Activated CD4-positive, alpha-beta memory T cell treated with anti-CD3 and anti-CD28 coated beads for 36 hours (primary cell): ENCODE data around the gene MALRD1. TPM values are rescaled to one million over a fixed set of nuclear protein-coding genes. Genes with fewer than 3 reads are reported as not detected.

Experiments used
- CTCF ChIA-PET: fragments of 350-600 bp; sonication (Branson Sonifier 250); formaldehyde crosslinking; loops from one replicate; lab custom pipeline; 2021; ENCODE audit warnings: antibody characterized with exemption, inconsistent platforms; lab: Charles Lee
- POLR2A ChIA-PET: fragments of 350-600 bp; sonication (Branson Sonifier 250); formaldehyde crosslinking; loops from one replicate; lab custom pipeline; 2021; ENCODE audit warnings: antibody characterized with exemption; lab: Charles Lee
- DNase-seq: peaks from one replicate; pipeline ENCODE4 v3.0.0-alpha.2; 2020
- H3K27ac Mint-ChIP-seq: one replicate; pipeline ENCODE4 v1.8.0; 2021; ENCODE audit warnings: mixed read lengths
- H3K27me3 Mint-ChIP-seq: one replicate; pipeline ENCODE4 v1.8.0; 2021; ENCODE audit warnings: mixed read lengths
- H3K36me3 Mint-ChIP-seq: one replicate; pipeline ENCODE4 v1.8.0; 2021; ENCODE audit warnings: mixed read lengths
- H3K4me1 Mint-ChIP-seq: one replicate; pipeline ENCODE4 v1.8.0; 2021; ENCODE audit warnings: low read depth, mixed read lengths
- H3K4me3 Mint-ChIP-seq: one replicate; pipeline ENCODE4 v1.8.0; 2021; ENCODE audit warnings: mild to moderate bottlenecking, mixed read lengths
- H3K9me3 Mint-ChIP-seq: one replicate; pipeline ENCODE4 v1.8.0; 2021; ENCODE audit warnings: mixed read lengths
- intact Hi-C: fragments of 100-400 bp; cut with micrococcal nuclease; formaldehyde crosslinking; loops from one replicate; pipeline ENCODE4 v1.15.1; 2023
- total RNA-seq, 2 experiments: library from RNA; stranded (reverse); gene quantifications; one replicate each; pipeline ENCODE4 v1.2.3, GENCODE V29; 2021

MALRD1 gene
- total RNA-seq, 2 experiments from 2014 or later, result not detected

- no peaks in the 10 kb centered on the region for H3K36me3 Mint-ChIP-seq
- POLR2A ChIA-PET, result no interaction called here
- no peak for DNase-seq
- H3K27ac Mint-ChIP-seq, result no peak overlapping the region
- H3K4me1 Mint-ChIP-seq, result no peaks in the 10 kb centered on the region
- no peaks in the 10 kb centered on the region for H3K27me3 Mint-ChIP-seq
- no peak overlapping the region for H3K4me3 Mint-ChIP-seq
- peaks cover 11% of the 10 kb centered on the region for H3K9me3 Mint-ChIP-seq
- CTCF ChIA-PET, result no interaction called here
- intact Hi-C loops, result no loop called here
These were observed 280.0 kb downstream of the MALRD1 start for GRCh38 chr10:19328582-19328981.

- Mint-ChIP-seq H3K36me3 (no peaks in the 10 kb centered on the region), H3K4me3 (no peak overlapping the region), H3K27ac (no peak overlapping the region), H3K4me1 (no peaks in the 10 kb centered on the region), H3K27me3 (no peaks in the 10 kb centered on the region), H3K9me3 (peaks cover 13% of the 10 kb centered on the region)
- ChIA-PET CTCF (no interaction called here), POLR2A (no interaction called here)
- DNase-seq, result no peak
- intact Hi-C loops, result no loop called here
These were observed 280.9 kb downstream of the MALRD1 start for GRCh38 chr10:19329475-19329874.

- peaks cover 13% of the 10 kb centered on the region for H3K9me3 Mint-ChIP-seq
- no peaks in the 10 kb centered on the region for H3K36me3 Mint-ChIP-seq
- no peak overlapping the region for H3K27ac Mint-ChIP-seq
- no peaks in the 10 kb centered on the region for H3K27me3 Mint-ChIP-seq
- no peak for DNase-seq
- H3K4me3 Mint-ChIP-seq, result no peak overlapping the region
- ChIA-PET CTCF (no interaction called here), POLR2A (no interaction called here)
- no peaks in the 10 kb centered on the region for H3K4me1 Mint-ChIP-seq
- intact Hi-C loops, result no loop called here
These were observed 283.7 kb downstream of the MALRD1 start for GRCh38 chr10:19332304-19332703.

- DNase-seq, result no peak
- no peak overlapping the region for H3K27ac Mint-ChIP-seq
- CTCF ChIA-PET, result no interaction called here
- H3K9me3 Mint-ChIP-seq, result peaks cover 9% of the 10 kb centered on the region
- intact Hi-C loops, result no loop called here
- no peak overlapping the region for H3K4me3 Mint-ChIP-seq
- POLR2A ChIA-PET, result no interaction called here
- H3K36me3 Mint-ChIP-seq, result no peaks in the 10 kb centered on the region
- no peaks in the 10 kb centered on the region for H3K4me1 Mint-ChIP-seq
- H3K27me3 Mint-ChIP-seq, result no peaks in the 10 kb centered on the region
These were observed 285.0 kb downstream of the MALRD1 start for GRCh38 chr10:19333631-19334030.

- CTCF ChIA-PET, result no interaction called here
- no peak overlapping the region for H3K27ac Mint-ChIP-seq
- DNase-seq, result no peak
- H3K4me3 Mint-ChIP-seq, result no peak overlapping the region
- intact Hi-C loops, result no loop called here
- POLR2A ChIA-PET, result no interaction called here
- no peaks in the 10 kb centered on the region for H3K27me3 Mint-ChIP-seq
- no peaks in the 10 kb centered on the region for H3K4me1 Mint-ChIP-seq
- no peaks in the 10 kb centered on the region for H3K36me3 Mint-ChIP-seq
- H3K9me3 Mint-ChIP-seq, result no peaks in the 10 kb centered on the region
These were observed 299.0 kb downstream of the MALRD1 start for GRCh38 chr10:19347621-19348020.

- H3K27ac Mint-ChIP-seq, result no peak overlapping the region
- POLR2A ChIA-PET, result no interaction called here
- no peaks in the 10 kb centered on the region for H3K4me1 Mint-ChIP-seq
These were observed 318.6 kb downstream of the MALRD1 start for GRCh38 chr10:19367176-19367575.

GRCh38 chr10:19373988-19374387 lies 325.4 kb downstream of the MALRD1 start:
- intact Hi-C loops, result no loop called here
- H3K9me3 Mint-ChIP-seq, result peaks cover 3% of the 10 kb centered on the region
- no peaks in the 10 kb centered on the region for H3K27me3 Mint-ChIP-seq
- no peak overlapping the region for H3K4me3 Mint-ChIP-seq
- no peaks in the 10 kb centered on the region for H3K36me3 Mint-ChIP-seq
- DNase-seq, result no peak
- ChIA-PET CTCF (interaction anchor here (0.6 kb wide), 1 partner anchor 407 kb away, joined by 3 read pairs; no protein-coding TSS in a partner anchor), POLR2A (no interaction called here)
- no peaks in the 10 kb centered on the region for H3K4me1 Mint-ChIP-seq
- H3K27ac Mint-ChIP-seq, result no peak overlapping the region

More at GRCh38 chr10:19367176-19367575, 318.6 kb downstream of the MALRD1 start:
- H3K9me3 Mint-ChIP-seq, result peaks cover 15% of the 10 kb centered on the region
- no peak overlapping the region for H3K4me3 Mint-ChIP-seq
- DNase-seq, result no peak
- H3K27me3 Mint-ChIP-seq, result no peaks in the 10 kb centered on the region
- intact Hi-C loops, result no loop called here
- CTCF ChIA-PET, result no interaction called here
- H3K36me3 Mint-ChIP-seq, result no peaks in the 10 kb centered on the region

GRCh38 chr10:19385846-19386450 lies 337.3 kb downstream of the MALRD1 start:
- no peaks in the 10 kb centered on the region for H3K27me3 Mint-ChIP-seq
- ChIA-PET CTCF (interaction anchor here (0.6 to 0.7 kb wide), 2 partner anchors 24 to 851 kb away, joined by 3 read pairs; no protein-coding TSS in a partner anchor), POLR2A (no interaction called here)

GRCh38 chr10:19408924-19409323 lies 360.3 kb downstream of the MALRD1 start:
- DNase-seq, result no peak
- no peaks in the 10 kb centered on the region for H3K27me3 Mint-ChIP-seq
- H3K36me3 Mint-ChIP-seq, result no peaks in the 10 kb centered on the region
- H3K4me3 Mint-ChIP-seq, result no peak overlapping the region
- CTCF ChIA-PET, result no interaction called here
- H3K4me1 Mint-ChIP-seq, result no peaks in the 10 kb centered on the region
- POLR2A ChIA-PET, result no interaction called here
- intact Hi-C loops, result no loop called here
- peaks cover 15% of the 10 kb centered on the region for H3K9me3 Mint-ChIP-seq
- H3K27ac Mint-ChIP-seq, result no peak overlapping the region

More at GRCh38 chr10:19385846-19386450, 337.3 kb downstream of the MALRD1 start:
- DNase-seq, result no peak
- Mint-ChIP-seq H3K4me3 (no peak overlapping the region), H3K36me3 (no peaks in the 10 kb centered on the region), H3K27ac (no peak overlapping the region), H3K4me1 (no peaks in the 10 kb centered on the region), H3K9me3 (peaks cover 7% of the 10 kb centered on the region)
- intact Hi-C loops, result no loop called here

DNA sequence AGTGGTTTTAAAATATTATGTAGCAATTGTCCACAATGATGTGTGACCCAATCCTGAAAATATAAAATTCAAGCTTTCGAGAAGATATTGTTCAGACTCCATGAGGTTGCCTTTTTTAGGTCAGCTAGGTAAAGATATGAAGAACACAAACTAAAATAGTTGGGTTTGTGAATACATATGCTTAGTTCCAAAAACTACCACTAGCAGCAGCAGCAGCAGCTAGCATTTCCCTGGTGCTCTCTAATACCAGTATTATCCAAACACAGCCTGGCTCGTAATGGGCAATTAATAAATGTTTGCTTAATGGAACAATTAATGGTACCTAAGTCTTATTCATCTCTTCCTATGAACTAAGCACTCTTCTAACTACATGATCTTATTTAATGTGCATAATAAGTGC lies 362.5 kb downstream of the MALRD1 start:
- ChIA-PET CTCF (no interaction called here), POLR2A (no interaction called here)
- Mint-ChIP-seq H3K27ac (no peak overlapping the region), H3K27me3 (no peaks in the 10 kb centered on the region), H3K4me1 (no peaks in the 10 kb centered on the region), H3K9me3 (peaks cover 15% of the 10 kb centered on the region), H3K4me3 (no peak overlapping the region), H3K36me3 (no peaks in the 10 kb centered on the region)
- no peak for DNase-seq
- intact Hi-C loops, result no loop called here

DNA sequence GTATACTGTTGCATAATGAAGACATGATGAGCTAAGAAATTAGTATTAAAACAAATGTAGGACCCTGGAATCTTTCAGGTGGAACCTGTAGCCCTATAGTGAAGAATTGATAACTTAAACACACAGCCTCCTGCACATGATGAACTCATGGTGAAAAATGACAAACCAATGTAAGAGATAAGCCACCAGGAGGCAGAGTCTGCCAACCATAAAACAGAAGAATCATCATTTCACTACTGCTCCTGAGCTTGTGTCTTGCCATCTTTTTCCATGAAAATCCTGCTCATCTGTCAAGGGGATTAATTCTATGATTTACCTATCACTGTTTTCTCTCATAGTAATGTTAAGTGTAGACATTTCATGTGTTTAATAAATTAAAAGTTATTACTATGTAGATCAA lies 363.9 kb downstream of the MALRD1 start:
- intact Hi-C loops, result no loop called here

DNA sequence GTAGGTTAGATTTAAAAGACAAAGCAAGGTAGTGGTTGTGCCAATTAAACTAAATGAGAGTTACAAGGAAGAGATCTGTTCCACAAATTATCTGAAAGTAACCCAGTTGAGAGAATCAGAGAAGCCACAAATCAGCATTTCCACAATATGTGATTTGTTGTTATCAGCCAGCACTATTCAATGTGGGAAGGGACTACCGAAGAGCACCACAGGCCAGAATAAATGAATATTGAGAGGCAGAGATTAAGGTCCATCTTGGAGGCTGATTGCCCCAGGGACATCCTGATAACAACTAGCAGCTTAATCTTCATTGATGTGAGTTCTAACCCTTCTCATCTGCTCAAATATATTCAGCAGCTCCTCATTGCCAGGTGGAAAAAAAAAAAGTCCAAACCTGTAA lies 367.6 kb downstream of the MALRD1 start:
- Mint-ChIP-seq H3K27me3 (no peaks in the 10 kb centered on the region), H3K4me3 (no peak overlapping the region), H3K36me3 (no peaks in the 10 kb centered on the region), H3K27ac (no peak overlapping the region), H3K9me3 (peaks cover 2% of the 10 kb centered on the region), H3K4me1 (no peaks in the 10 kb centered on the region)
- ChIA-PET CTCF (interaction anchor here (0.7 kb wide), 1 partner anchor 1330 kb away, joined by 3 read pairs; no protein-coding TSS in a partner anchor), POLR2A (no interaction called here)
- DNase-seq, result no peak
- intact Hi-C loops, result no loop called here

More for the DNA sequence above, 363.9 kb downstream of the MALRD1 start:
- Mint-ChIP-seq H3K36me3 (no peaks in the 10 kb centered on the region), H3K9me3 (peaks cover 13% of the 10 kb centered on the region), H3K27ac (no peak overlapping the region), H3K4me1 (no peaks in the 10 kb centered on the region), H3K4me3 (no peak overlapping the region), H3K27me3 (no peaks in the 10 kb centered on the region)
- CTCF ChIA-PET, result no interaction called here
- POLR2A ChIA-PET, result no interaction called here
- no peak for DNase-seq

GRCh38 chr10:19417740-19418139 lies 369.1 kb downstream of the MALRD1 start:
- H3K4me1 Mint-ChIP-seq, result no peaks in the 10 kb centered on the region
- no peaks in the 10 kb centered on the region for H3K27me3 Mint-ChIP-seq
- ChIA-PET CTCF (no interaction called here), POLR2A (no interaction called here)
- no peak overlapping the region for H3K4me3 Mint-ChIP-seq
- no peaks in the 10 kb centered on the region for H3K36me3 Mint-ChIP-seq
- H3K9me3 Mint-ChIP-seq, result peaks cover 5% of the 10 kb centered on the region
- no peak overlapping the region for H3K27ac Mint-ChIP-seq
- no peak for DNase-seq
- intact Hi-C loops, result no loop called here
